Fibroblast of lung (primary cell): ENCODE data around the gene PCGF2. TPM values are rescaled to one million over a fixed set of nuclear protein-coding genes. Genes with fewer than 3 reads are reported as not detected.

ENCODE experiments used
- DNase-seq, 2 donors: peaks; one replicate each; pipeline versions ENCODE4 v3.0.0 to v3.0.0-alpha.2; 2010; ENCODE audit warnings: low read depth in 2 of 2
- H2AFZ ChIP-seq: 2 replicates; pipeline ENCODE4 v1.5.1; 2012; ENCODE audit warnings: low read length, control low read depth, inconsistent platforms
- H3K27ac ChIP-seq: 2 replicates; pipeline ENCODE4 v1.5.1; 2011; ENCODE audit warnings: low read length, control low read depth; ENCODE audit not compliant: insufficient read depth
- H3K27me3 ChIP-seq: 2 replicates; pipeline ENCODE4 v1.5.1; 2011; ENCODE audit warnings: mild to moderate bottlenecking, low read length; ENCODE audit not compliant: control insufficient read depth, insufficient read depth
- H3K36me3 ChIP-seq: 2 replicates; pipeline ENCODE4 v1.5.1; 2011; ENCODE audit warnings: low read length; ENCODE audit not compliant: control insufficient read depth, insufficient read depth
- H3K4me1 ChIP-seq: 2 replicates; pipeline ENCODE4 v1.5.1; 2011; ENCODE audit warnings: low read length; ENCODE audit not compliant: control insufficient read depth, insufficient read depth; ENCODE audit errors: extremely low read depth
- H3K4me2 ChIP-seq: 2 replicates; pipeline ENCODE4 v1.5.1; 2011; ENCODE audit warnings: low read length, control low read depth; ENCODE audit not compliant: insufficient read depth; ENCODE audit errors: extremely low read depth
- H3K4me3 ChIP-seq, 4 experiments: fragments of 200-600 bp in 1 of 4; sonication (generic) in 1 of 4; replicated peaks in 1 of 4; 2 replicates each; pipeline ENCODE4 v1.5.1; 2011 to 2016; ENCODE audit warnings: low read length in 4 of 4, low read depth in 3 of 4, mild to moderate bottlenecking in 3 of 4, control low read depth in 2 of 4, inconsistent platforms in 1 of 4, mixed read lengths in 1 of 4; ENCODE audit not compliant: insufficient read depth in 1 of 4; ENCODE audit errors: control extremely low read depth in 1 of 4
- H3K79me2 ChIP-seq: 2 replicates; pipeline ENCODE4 v1.5.1; 2012; ENCODE audit warnings: mild to moderate bottlenecking, low read length, inconsistent platforms; ENCODE audit not compliant: control insufficient read depth, insufficient read depth
- H3K9ac ChIP-seq: 2 replicates; pipeline ENCODE4 v1.5.1; 2011; ENCODE audit warnings: mild to moderate bottlenecking, low read length, control low read depth; ENCODE audit not compliant: insufficient read depth
- H3K9me3 ChIP-seq: 2 replicates; pipeline ENCODE4 v1.5.1; 2012; ENCODE audit warnings: low read depth, low read length; ENCODE audit not compliant: control insufficient read depth, insufficient read depth
- H4K20me1 ChIP-seq: 2 replicates; pipeline ENCODE4 v1.5.1; 2011; ENCODE audit warnings: low read length; ENCODE audit not compliant: control insufficient read depth, insufficient read depth; ENCODE audit errors: extremely low read depth
- EZH2 ChIP-seq: IDR thresholded peaks from 2 replicates; pipeline ENCODE4 v1.5.1; 2012; ENCODE audit warnings: low read length, control low read depth, mild to moderate bottlenecking; ENCODE audit errors: missing control alignments
- polyA plus RNA-seq, 2 donors: library from polyadenylated mRNA; depleted of rRNA in 1 of 2; stranded (reverse) in 1 of 2; unstranded in 1 of 2; fragments of >200 nt; gene quantifications; 2 replicates each; pipeline ENCODE4 v1.2.1, GENCODE V29; 2011 to 2012; ENCODE audit warnings: missing spikeins in 1 of 2
- total RNA-seq: library from RNA; depleted of rRNA; stranded (reverse); fragments of >200 nt; gene quantifications from 2 replicates; pipeline ENCODE4 v1.2.1, GENCODE V29; 2014
- TF ChIP-seq, protein P1 (sequence below), 2 donors: IDR thresholded peaks in 1 of 2; conservative IDR thresholded peaks in 1 of 2; 1 replicate in 1 of 2; 2 replicates in 1 of 2; pipeline ENCODE4 v1.5.1; 2011 to 2012; ENCODE audit warnings: low read length in 2 of 2, control low read depth in 1 of 2, inconsistent platforms in 1 of 2, low read depth in 1 of 2, mild to moderate bottlenecking in 1 of 2

Gene PCGF2
- total and polyA plus RNA-seq, 2 donors (not counting 1 experiment from before 2014, with no cell fraction given): 4.0 to 8.0 TPM

- DNase-seq: no peak
- peaks cover 22% of the 10 kb centered on the region for H3K36me3 ChIP-seq
- no peak overlapping the region for H2AFZ ChIP-seq
- no peaks in the 10 kb centered on the region for H3K9me3 ChIP-seq
- no peaks in the 10 kb centered on the region for H3K27me3 ChIP-seq
- no peak overlapping the region for H3K9ac ChIP-seq
- peaks cover 10% of the 10 kb centered on the region for H3K4me1 ChIP-seq
- no peak for TF ChIP-seq EZH2
- TF ChIP-seq, protein P1, sequence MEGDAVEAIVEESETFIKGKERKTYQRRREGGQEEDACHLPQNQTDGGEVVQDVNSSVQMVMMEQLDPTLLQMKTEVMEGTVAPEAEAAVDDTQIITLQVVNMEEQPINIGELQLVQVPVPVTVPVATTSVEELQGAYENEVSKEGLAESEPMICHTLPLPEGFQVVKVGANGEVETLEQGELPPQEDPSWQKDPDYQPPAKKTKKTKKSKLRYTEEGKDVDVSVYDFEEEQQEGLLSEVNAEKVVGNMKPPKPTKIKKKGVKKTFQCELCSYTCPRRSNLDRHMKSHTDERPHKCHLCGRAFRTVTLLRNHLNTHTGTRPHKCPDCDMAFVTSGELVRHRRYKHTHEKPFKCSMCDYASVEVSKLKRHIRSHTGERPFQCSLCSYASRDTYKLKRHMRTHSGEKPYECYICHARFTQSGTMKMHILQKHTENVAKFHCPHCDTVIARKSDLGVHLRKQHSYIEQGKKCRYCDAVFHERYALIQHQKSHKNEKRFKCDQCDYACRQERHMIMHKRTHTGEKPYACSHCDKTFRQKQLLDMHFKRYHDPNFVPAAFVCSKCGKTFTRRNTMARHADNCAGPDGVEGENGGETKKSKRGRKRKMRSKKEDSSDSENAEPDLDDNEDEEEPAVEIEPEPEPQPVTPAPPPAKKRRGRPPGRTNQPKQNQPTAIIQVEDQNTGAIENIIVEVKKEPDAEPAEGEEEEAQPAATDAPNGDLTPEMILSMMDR (conservative IDR thresholded peaks at IDR 0.05 in 1 of 2, IDR thresholded peaks at IDR 0.05 in 1 of 2; ENCODE audit: low read depth in 1 of 2, low read length in 2 of 2): no peak
- no peaks in the 10 kb centered on the region for H4K20me1 ChIP-seq
- peaks cover 12% of the 10 kb centered on the region for H3K79me2 ChIP-seq
- H3K4me2 ChIP-seq: no peak overlapping the region
- H3K27ac ChIP-seq: no peak overlapping the region
- H3K4me3 ChIP-seq: no peak overlapping the region
Measured at GRCh38 chr17:38733282-38733981, 14.7 kb downstream of the PCGF2 start.

- Histone ChIP-seq H4K20me1 (no peaks in the 10 kb centered on the region), H3K79me2 (peaks cover 12% of the 10 kb centered on the region), H3K36me3 (peaks cover 21% of the 10 kb centered on the region), H3K4me3 (no peak overlapping the region), H3K27ac (no peak overlapping the region), H3K9ac (no peak overlapping the region), H3K27me3 (no peaks in the 10 kb centered on the region), H3K4me1 (peaks cover 10% of the 10 kb centered on the region), H2AFZ (no peak overlapping the region), H3K4me2 (no peak overlapping the region), H3K9me3 (no peaks in the 10 kb centered on the region)
- no peak for DNase-seq
- TF ChIP-seq, protein P1 (conservative IDR thresholded peaks at IDR 0.05 in 1 of 2, IDR thresholded peaks at IDR 0.05 in 1 of 2; ENCODE audit: low read depth in 1 of 2, low read length in 2 of 2): no peak
- no peak for TF ChIP-seq EZH2
Measured at GRCh38 chr17:38732376-38733281, 15.5 kb downstream of the PCGF2 start.
